Uterus (tissue), 4 donors: ENCODE results near the gene NISCH. TPM values are rescaled to one million over a fixed set of nuclear protein-coding genes. Genes with fewer than 3 reads are reported as not detected.
A peak's percentile ranks its signal among the peaks of the same experiment; 100 is the strongest.

Experiments
- DNase-seq, 2 donors: peaks; one replicate each; pipeline ENCODE4 v3.0.0-alpha.2; 2019 to 2020
- H3K27ac ChIP-seq, 2 donors: fragments of 200-600 bp; sonication (generic); 1 replicate in 1 of 2; 2 replicates in 1 of 2; pipeline ENCODE4 v1.5.1; 2016 to 2018
- H3K27me3 ChIP-seq, 2 donors: fragments of 200-600 bp; sonication (generic); one replicate each; pipeline ENCODE4 v1.5.1; 2018 to 2019; ENCODE audit warnings: control low read depth in 1 of 2
- H3K36me3 ChIP-seq, 2 donors: fragments of 200-600 bp; sonication (generic); one replicate each; pipeline ENCODE4 v1.5.1; 2019; ENCODE audit warnings: control low read depth in 1 of 2
- H3K4me1 ChIP-seq, 2 donors: fragments of 200-600 bp; sonication (generic); one replicate each; pipeline ENCODE4 v1.5.1; 2018 to 2019; ENCODE audit warnings: control low read depth in 1 of 2
- H3K4me3 ChIP-seq, 2 donors: fragments of 200-600 bp; sonication (generic); 1 replicate in 1 of 2; 2 replicates in 1 of 2; pipeline ENCODE4 v1.5.1; 2018 to 2019; ENCODE audit warnings: mild to moderate bottlenecking in 1 of 2
- H3K9me3 ChIP-seq, 2 donors: fragments of 200-600 bp; sonication (generic); one replicate each; pipeline ENCODE4 v1.5.1; 2019; ENCODE audit warnings: control low read depth in 1 of 2
- CTCF ChIP-seq, 4 experiments: fragments of 200-600 bp in 2 of 4; fragments of 450-650 bp in 2 of 4; sonication (generic) in 2 of 4; IDR thresholded peaks; one replicate each; pipeline ENCODE4 v1.5.1; 2016 to 2019; ENCODE audit warnings: antibody characterized with exemption in 4 of 4, mild to moderate bottlenecking in 2 of 4, moderate library complexity in 1 of 4
- POLR2A ChIP-seq, 2 donors: fragments of 450-650 bp; IDR thresholded peaks; one replicate each; pipeline ENCODE4 v1.6.1; 2016; ENCODE audit warnings: antibody characterized with exemption in 2 of 2, mild to moderate bottlenecking in 1 of 2, moderate library complexity in 1 of 2
- intact Hi-C: fragments of 100-400 bp; cut with DNase I; formaldehyde crosslinking; loops from one replicate; pipeline ENCODE4 v1.15.1; 2023; ENCODE audit warnings: low total_unique reads
- total RNA-seq, 4 donors: library from RNA; depleted of rRNA in 3 of 4; stranded (reverse); fragments of >200 nt in 3 of 4; gene quantifications; one replicate each; pipeline versions ENCODE4 v1.1.0 to v1.2.4, GENCODE V29; 2014 to 2023
- donor health status: DM: yes; HTN: yes; CAD: no.

Gene NISCH
- total RNA-seq, 4 donors from 2014 or later: 50.0 to 157 (median 114) TPM

GRCh38 chr3:52428151-52429005 lies 27.0 kb upstream of the NISCH start:
- DNase-seq: peak; percentile 59 to 72
- H3K36me3 ChIP-seq: no peaks in the 10 kb centered on the region
- H3K9me3 ChIP-seq: no peaks in the 10 kb centered on the region
- intact Hi-C loops: no loop called here
- no peak for TF ChIP-seq POLR2A (IDR thresholded peaks at IDR 0.05)
- peak; percentile 63 to 84 (median 75) for TF ChIP-seq CTCF (IDR thresholded peaks at IDR 0.05)
- no peak overlapping the region for H3K4me3 ChIP-seq
- H3K27me3 ChIP-seq: no peaks in the 10 kb centered on the region
- H3K4me1 ChIP-seq: no peaks in the 10 kb centered on the region
- H3K27ac ChIP-seq: no peak overlapping the region

- Histone ChIP-seq H3K27ac (no peak overlapping the region), H3K36me3 (no peaks in the 10 kb centered on the region)
- intact Hi-C loops: no loop called here
Observed at GRCh38 chr3:52429031-52429430, 26.4 kb upstream of the NISCH start.

GRCh38 chr3:52429779-52430415 lies 25.5 kb upstream of the NISCH start:
- intact Hi-C loops: no loop called here
- H3K27ac ChIP-seq: no peak overlapping the region
- H3K27me3 ChIP-seq: no peaks in the 10 kb centered on the region
- no peaks in the 10 kb centered on the region for H3K36me3 ChIP-seq
- peak; percentile 14 to 20 for DNase-seq
- no peak overlapping the region for H3K4me3 ChIP-seq
- H3K4me1 ChIP-seq: no peaks in the 10 kb centered on the region
- TF ChIP-seq POLR2A (IDR thresholded peaks at IDR 0.05) (no peak), CTCF (IDR thresholded peaks at IDR 0.05) (no peak)
- H3K9me3 ChIP-seq: no peaks in the 10 kb centered on the region

More at GRCh38 chr3:52429031-52429430, 26.4 kb upstream of the NISCH start:
- Histone ChIP-seq H3K9me3 (no peaks in the 10 kb centered on the region), H3K27me3 (no peaks in the 10 kb centered on the region), H3K4me3 (no peak overlapping the region), H3K4me1 (no peaks in the 10 kb centered on the region)
- TF ChIP-seq POLR2A (IDR thresholded peaks at IDR 0.05) (no peak), CTCF (IDR thresholded peaks at IDR 0.05) (no peak)
- DNase-seq: no peak

GRCh38 chr3:52430416-52430810 lies 25.0 kb upstream of the NISCH start:
- Histone ChIP-seq H3K27me3 (no peaks in the 10 kb centered on the region), H3K36me3 (no peaks in the 10 kb centered on the region), H3K27ac (no peak overlapping the region), H3K9me3 (no peaks in the 10 kb centered on the region), H3K4me3 (no peak overlapping the region), H3K4me1 (no peaks in the 10 kb centered on the region)
- no peak for TF ChIP-seq CTCF (IDR thresholded peaks at IDR 0.05)
- TF ChIP-seq POLR2A (IDR thresholded peaks at IDR 0.05): no peak
- intact Hi-C loops: no loop called here
- peak in 1 of 2 donors; percentile 6 for DNase-seq
